GM12873 (cell line): ENCODE results near the gene ADTRP.

ENCODE experiments used
- TF ChIP-seq, protein P1 (sequence below): IDR thresholded peaks from 2 replicates; pipeline ENCODE4 v1.5.1; 2012; ENCODE audit warnings: low read depth, mild to moderate bottlenecking, moderate library complexity, low read length, control low read depth; ENCODE audit not compliant: insufficient read depth; ENCODE audit errors: missing control alignments

Gene ADTRP

DNA sequence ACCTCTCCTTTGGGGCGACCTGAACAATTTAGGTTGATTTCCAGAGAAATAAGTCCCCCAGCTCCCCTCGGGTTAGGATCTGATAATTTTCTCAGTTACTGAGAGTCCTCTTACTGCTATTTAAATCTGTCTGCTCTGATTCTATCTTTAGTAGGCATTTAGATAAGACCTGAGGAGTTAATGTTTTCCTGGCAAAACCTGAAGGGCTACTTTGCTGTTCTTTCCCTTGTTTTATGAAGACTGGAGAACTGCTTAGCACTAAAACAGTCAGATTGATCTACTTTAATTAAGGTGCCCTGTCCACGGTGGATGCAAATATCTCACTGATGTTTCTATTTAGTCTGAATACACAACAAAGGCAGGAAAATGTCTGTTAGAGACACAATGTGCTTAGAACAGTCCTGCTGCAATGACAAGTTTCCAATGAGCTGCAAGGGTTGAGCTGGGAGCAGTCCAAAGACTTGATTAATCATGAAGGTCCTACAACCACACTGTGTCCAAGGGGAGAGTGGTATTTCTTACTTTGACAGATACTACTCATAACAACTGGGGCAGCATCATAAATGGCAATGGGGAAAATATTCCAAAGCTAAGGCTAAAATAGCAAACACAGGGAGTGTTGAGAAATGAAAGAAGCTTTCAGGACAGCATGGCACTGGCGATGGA lies 15.7 kb downstream of the ADTRP start:
- TF ChIP-seq, protein P1, sequence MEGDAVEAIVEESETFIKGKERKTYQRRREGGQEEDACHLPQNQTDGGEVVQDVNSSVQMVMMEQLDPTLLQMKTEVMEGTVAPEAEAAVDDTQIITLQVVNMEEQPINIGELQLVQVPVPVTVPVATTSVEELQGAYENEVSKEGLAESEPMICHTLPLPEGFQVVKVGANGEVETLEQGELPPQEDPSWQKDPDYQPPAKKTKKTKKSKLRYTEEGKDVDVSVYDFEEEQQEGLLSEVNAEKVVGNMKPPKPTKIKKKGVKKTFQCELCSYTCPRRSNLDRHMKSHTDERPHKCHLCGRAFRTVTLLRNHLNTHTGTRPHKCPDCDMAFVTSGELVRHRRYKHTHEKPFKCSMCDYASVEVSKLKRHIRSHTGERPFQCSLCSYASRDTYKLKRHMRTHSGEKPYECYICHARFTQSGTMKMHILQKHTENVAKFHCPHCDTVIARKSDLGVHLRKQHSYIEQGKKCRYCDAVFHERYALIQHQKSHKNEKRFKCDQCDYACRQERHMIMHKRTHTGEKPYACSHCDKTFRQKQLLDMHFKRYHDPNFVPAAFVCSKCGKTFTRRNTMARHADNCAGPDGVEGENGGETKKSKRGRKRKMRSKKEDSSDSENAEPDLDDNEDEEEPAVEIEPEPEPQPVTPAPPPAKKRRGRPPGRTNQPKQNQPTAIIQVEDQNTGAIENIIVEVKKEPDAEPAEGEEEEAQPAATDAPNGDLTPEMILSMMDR: no peak

DNA sequence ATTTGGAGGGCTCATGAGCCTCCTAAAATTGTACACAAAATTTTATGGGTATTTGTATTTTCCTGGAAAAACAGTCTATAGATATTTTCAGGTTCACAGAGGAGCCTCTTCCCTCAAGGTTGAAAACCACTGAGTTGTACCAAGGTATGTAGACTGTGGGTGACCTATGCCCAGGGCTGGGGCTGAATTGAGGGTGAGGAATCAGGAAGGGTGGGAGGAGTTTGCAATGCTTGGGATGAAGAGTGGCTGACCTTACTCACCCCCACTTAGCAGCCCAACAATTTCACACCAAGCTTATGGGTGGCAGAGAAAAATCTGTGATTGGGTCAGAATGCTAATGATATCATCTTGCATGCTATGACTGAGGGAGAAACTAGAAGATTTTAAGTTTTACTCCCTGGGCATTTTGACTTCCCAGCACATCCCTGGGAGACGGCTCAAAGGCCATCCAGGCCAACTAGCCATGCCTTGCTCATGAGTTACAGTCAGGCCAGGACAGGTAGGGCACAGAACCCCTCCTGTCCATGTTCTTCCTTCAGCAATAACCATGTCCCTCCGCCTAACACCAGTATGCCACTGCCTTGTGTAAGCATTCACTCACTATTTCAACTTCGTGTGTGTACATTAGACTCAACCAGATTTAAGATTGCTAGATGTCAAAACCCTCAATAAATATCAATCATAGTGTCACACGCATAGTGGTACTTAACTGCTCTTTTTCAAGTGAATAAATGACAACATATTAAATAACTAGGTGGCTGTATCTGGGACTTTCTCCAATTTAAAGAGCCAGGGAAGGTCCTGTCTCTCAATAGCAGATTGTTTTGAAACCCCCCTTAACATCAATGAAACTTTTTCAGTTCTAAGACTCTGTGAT lies 16.6 kb downstream of the ADTRP start:
- TF ChIP-seq, protein P1: no peak

DNA sequence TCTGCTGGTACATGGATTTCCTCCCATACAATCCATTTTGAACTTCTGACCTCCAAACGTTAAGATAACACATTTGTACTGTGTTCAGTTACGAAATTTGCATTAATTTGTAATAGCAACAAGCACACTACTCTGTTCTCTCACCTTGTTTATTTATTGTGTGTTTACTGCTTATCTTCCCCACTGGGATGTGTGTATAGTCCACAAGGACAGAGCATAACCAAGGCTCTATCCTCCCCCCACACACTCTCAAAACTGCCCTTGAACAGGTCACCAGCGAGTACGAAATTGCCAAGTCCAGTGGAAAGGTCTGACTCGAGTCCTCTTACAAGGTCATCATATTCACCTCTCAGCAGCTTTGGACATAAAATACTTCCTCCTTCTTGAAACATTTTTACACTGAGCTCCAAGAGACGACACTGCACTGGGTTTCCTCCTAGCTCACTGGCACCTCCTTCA lies 18.6 kb downstream of the ADTRP start:
- TF ChIP-seq, protein P1: no peak

DNA sequence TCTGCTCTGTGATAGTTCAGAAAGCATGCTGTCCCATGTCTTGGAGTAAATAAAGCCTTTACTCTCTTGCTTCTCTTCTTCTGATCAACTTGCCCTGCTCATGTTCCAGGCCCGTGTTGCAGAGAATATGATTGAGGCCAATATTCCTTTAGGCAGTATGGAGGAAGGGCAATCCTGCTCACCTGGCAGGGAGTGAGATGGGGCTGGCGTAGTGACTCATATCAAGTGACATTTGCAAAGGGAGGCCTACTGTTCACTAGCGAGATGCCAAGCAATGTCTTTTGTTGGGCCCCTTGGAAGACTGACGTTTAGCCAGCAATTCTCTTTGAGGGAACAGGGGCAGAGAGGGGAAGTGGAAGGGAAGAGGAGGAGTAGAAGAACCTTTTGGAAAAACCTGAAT lies 19.7 kb downstream of the ADTRP start:
- TF ChIP-seq, protein P1: no peak

DNA sequence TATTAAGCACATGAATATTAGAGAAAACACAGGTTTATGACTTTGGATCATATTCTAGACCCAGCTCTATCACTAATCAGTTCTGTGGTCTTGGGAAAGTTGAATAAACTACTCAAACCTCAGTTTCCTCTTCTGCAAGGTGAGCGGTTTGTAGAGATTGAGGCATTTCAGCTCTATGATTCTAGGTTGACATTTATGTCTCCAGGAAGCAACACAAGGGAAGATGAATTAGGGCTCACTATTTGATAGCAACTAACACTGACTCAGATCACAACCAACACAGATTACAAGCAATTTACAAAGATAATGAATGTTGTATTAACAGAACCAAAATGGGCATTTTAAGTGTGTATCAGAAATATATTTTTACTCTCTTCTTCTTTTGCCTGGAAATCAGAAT lies 21.9 kb downstream of the ADTRP start:
- TF ChIP-seq, protein P1: no peak

DNA sequence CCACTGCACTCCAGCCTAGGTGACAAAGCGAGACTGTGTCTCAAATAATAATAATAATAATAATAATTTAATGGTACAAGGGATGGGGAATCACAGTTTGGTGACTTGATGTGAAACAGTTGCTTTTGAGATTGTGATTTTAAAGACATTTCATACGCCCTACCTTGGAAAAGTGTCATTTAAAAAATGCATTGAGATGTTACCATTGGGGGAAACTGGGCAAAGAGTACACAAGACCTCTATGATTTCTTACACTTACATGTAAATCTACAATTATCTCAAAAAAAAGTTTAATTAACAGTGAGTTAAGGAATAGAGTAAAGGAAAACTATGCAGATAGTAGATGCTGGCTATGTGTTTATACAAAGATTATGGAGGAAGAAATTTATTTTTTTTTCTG lies 22.3 kb downstream of the ADTRP start:
- TF ChIP-seq, protein P1: no peak

DNA sequence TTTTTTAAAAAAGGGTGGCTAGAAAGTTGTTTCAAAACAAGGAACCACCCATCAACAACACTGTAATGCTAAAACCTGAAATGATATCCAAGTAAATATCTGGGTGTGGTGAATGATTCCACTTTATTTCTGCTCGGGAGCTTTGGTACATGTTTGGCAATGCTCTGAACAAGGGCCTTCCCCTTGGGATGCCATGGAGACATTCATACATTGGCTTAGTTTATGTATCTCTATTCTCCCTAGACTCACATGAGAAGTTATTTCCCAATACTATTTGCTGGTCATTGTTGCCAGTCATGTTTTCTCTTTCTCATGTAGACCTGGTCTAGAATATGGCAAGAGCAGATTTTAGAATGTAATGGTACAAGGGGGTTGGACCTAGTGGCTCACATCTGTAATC lies 22.9 kb downstream of the ADTRP start:
- TF ChIP-seq, protein P1: no peak
